ENCODE results near the gene LSAMP.

LSAMP gene

GRCh38 chr3:116445311-116445841 lies at the start of gene LSAMP:
TSS of gene LSAMP (minus strand) at chr3:116445487.
- DNase-seq, result peak; percentile 25

- no peak for DNase-seq
Measured at GRCh38 chr3:116492379-116492778, 47.1 kb upstream of the LSAMP start.

GRCh38 chr3:116483135-116483534 lies 37.8 kb upstream of the LSAMP start:
- DNase-seq, result peak; percentile 36

- DNase-seq, result no peak
Measured at GRCh38 chr3:116476691-116477090, 31.4 kb upstream of the LSAMP start.

- no peak for DNase-seq
Measured at GRCh38 chr3:116474801-116475200, 29.5 kb upstream of the LSAMP start.

DNA sequence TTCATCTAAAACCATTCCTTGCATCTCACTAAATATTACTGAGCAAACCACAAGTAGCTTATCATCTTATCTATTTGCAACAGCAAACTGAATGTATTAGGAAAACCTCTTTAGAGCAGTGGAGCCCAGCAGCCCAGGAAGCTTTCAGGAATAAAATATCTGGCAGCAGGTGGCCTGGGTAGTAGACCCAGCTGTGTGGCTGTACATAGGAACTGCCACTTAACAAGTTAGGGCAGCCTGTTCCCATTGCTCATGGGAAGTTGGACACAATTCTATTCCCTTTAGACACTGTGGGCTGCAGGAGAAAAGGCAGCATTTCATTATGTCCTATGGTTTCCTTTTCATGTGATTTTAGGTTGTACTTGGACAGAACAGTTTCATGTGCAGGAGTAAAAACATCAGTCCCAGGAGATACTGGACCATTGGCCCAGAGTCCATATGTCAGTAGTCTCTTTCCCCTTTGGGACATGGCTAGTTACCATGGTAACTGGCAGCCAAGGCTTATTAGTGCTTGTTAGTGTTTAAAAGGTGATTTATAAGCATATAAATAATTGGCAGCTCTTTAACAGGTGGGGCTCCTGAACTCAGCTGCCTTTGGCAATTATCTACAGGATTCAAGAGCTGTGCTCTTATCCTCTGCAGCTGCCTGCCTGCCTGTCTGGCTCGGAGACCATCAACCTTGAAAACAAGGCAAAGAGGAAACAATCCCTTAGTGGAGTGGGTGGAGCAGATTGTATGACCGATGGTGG lies 28.9 kb upstream of the LSAMP start:
- peak; percentile 97 for DNase-seq

DNA sequence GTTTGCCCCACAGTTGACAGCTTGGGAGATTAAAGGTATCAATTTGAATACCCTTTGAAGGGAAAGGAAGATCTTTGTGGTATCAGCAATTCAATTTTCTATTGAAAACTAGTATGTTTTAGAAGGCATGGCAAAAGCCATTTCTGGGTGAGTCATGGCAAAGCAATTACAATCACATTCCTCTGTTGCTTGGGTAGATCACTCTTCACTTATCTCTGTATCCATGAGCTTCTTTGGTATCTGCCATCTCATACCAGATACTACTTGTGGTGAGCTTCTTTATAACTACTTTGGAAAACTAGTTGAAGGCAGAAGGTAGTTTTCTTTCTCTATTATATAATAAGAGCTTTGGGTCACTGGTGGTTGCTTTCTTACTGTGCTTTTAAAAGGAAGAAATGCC lies 28.3 kb upstream of the LSAMP start:
- no peak for DNase-seq

- no peak for DNase-seq
Measured at GRCh38 chr3:116470605-116471197, 25.4 kb upstream of the LSAMP start.

- no peak for DNase-seq
Measured at GRCh38 chr3:116469546-116469945, 24.3 kb upstream of the LSAMP start.

DNA sequence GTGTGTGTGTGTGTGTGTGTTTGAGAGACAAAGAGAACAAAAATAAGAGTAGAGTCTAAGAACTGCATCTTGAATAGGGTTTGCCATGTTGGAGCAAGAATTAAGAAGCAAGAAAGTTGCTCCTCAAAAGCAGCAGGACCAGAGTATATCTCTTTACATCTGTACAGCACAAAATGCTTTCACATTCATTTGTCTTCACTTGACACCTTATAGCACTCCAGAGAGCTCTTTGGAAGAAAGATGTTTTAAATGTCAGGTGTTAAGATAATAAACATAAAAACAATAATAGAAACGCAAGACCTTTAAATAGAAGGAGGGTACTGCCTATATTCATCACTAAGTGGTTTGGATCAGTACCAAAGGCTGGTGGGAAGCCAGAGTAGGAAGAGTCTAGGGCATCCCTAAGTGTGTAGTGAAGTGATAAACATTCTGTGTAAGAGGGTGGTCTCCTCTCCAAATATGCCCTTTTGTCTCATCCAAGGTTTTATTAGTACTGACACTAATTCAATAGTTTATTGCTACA lies 19.1 kb upstream of the LSAMP start:
- DNase-seq, result no peak

DNA sequence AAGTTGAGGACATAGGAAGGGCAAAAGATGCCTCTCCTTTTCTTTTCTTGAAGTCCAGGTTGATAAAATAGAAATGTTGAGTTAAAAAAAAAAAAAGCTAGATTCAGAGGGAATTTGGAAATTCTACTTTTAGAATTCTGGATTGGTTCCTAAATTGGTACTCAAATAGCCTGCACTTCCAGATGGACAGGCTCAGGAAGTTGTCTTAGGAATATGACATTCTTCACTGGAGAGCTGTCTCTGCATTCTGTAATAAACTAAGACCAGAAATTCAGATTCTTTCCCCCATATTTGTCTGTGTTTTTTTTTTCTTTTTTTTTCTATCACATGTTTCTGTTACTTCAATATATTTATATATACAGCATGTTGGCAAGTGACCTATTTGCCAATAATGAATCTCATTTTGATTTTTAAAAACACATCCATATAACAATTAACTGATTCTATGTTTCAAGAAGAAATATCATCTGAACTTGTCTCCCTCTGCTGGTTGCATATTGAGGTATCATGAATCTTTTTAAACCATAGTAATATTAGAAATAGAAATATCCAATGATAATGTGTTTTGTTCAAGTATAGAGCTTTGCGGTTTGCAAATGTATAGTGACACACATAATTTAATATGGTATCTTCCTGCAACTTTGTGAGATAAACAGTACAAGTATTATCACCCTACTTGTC lies 8.5 kb upstream of the LSAMP start:
- DNase-seq, result no peak

DNA sequence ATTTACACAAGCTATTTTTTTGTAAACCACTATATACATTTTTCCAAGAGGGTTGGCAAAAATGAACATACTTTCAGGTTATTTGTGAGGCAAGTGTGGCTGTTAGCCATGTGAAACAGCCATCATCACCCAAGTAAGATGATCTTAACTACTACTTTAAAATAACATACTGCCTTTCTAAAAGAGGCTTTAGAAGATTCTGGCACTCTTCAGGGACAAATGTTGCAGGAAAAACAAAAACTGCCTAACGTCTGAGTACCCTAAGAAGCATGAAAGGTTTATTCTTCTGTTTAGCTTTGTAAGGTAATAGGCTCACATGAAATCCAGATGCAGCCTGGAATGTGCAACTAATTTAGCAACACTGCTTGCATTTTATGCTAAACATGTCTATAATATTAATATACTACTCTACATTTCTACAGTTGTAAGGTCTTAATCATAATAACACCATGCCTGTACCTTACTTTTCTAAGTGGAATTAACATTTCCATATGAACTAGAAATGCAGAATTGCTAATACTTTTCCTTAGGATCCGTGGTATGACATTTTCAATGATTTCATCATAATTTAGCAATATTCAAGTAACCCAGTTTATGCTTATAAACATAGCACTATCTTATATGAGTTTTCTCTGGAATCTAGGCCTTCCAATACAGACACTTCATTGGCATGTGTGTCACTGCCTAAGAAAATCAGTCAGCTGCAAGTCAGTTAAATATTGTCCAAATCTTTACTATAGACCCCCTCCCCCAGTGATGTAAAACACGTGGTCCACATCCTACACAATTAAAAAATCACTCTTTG lies 4.5 kb upstream of the LSAMP start:
- DNase-seq, result no peak

DNA sequence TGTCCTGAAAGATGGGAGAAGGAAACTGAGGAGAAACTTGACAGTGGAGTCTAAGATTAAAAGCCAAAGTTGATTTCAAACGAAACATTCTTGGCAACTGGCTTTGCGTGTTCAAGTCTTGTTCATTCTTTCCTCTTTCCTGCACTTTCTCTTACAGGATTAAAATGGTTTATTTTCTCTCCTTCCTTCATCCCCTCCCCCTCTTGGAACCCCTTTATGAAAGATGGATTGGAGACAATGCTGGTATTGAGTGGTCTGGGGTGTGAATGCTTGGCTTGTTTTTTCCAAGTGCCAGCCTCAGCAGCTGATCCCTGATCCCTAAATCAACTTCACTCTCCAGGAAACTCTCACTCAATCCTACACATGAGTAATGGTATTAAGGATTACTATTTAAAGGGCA lies 703 bp upstream of the LSAMP start:
- no peak for DNase-seq

GRCh38 chr3:116444819-116445310 lies 422 bp downstream of the LSAMP start:
- peak; percentile 36 for DNase-seq

DNA sequence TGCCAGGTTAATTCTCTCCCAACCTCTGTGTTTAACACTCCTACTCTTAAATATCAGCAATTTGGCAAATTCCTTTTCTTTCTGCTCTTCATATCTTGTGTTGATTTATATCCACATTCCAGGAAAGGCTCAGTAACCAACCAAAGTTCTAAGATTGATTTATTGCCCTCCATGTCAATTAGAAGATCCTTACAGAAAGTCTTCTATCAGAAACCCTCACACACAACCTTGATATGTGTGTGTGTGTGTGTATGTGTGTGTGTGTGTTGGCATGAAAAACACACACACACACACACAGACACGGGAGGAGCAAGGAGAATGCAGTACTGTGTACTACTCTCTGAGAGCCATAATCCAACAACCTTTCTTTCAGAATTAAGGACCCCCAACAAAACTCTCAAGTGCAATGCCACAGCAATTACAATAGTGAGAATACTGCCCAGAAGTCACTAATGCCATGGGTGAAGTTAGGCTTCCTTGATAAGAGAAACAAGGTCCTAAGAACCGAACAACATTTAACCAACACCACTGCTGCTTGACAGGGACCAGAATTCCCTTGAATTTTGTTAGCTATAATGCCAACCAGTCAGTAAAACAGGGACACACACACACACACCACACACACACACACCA lies 1.1 kb downstream of the LSAMP start:
- no peak for DNase-seq

DNA sequence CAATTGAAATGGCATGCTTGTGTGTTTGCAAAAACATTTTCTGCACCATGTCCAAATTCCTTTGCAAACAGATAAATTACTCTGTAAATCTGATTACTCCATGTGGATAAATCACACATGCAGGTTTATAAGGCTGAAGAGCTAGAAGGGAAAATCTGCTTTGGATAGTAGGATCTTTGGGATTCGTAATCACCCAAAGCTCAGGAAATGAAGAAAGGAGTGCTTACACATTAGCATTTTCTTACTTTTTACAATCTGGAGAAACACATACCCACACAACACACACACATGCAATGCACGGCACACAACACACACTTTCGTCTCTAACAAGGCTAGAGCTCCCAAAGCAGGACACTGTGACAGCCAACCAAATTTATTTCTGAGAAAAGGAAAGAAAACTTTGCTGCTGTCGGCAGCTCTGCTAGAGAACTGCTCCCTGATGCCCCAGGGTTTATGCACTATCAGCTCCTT lies 2.1 kb downstream of the LSAMP start:
- DNase-seq, result no peak

DNA sequence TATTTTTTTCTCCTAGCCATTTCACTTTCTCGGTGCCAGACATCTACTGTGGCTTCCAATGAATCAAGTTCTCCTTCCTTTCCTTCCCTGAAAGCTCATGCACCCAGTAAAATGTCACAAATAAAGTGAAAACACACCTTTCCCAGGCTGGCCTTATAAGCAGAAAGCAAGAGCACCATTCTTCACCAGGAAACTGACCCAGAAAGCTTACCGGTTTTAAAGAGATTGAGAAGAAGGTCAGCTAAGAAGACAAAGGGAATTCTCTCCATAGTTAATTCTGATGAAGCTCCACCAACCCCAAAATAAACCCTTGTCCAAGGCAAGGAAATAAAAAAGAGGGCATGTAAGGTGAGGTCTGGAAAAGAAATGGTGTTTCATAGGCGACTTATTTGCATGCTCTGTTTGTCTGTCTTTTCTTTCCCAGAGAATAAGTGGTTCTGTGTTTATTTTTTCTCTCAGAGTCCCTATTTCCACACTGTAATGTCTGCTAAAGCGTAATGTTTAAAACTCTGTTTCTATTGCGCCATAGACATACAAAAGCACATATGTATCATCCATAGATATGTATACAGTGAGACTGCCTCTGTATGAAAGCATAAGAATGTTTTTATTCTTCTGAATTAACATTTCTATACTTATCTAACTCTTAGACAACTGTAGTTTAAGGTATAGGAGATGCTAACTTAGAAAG lies 2.8 kb downstream of the LSAMP start:
- DNase-seq, result no peak

- no peak for DNase-seq
Measured at GRCh38 chr3:116441652-116442051, 3.6 kb downstream of the LSAMP start.

DNA sequence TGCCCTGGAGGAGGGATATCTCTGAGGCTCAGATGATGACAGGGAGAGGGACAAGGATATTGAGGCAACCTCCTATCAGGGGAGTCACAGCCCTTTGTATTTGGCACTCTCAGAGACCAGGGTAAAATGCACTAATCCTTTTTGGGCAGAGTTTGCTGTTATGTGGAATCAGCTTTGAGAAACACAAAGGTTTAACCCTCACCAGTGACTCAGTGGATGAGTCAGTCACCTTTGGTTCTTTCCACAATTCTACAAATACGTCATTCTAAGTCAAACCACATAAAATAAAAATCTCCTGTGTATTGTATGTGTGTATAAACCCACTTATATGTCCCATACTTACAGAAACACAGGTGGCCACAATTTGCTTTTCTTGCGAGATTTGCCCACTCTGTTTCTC lies 5.1 kb downstream of the LSAMP start:
- no peak for DNase-seq

- no peak for DNase-seq
Measured at GRCh38 chr3:116433552-116433951, 11.7 kb downstream of the LSAMP start.

DNA sequence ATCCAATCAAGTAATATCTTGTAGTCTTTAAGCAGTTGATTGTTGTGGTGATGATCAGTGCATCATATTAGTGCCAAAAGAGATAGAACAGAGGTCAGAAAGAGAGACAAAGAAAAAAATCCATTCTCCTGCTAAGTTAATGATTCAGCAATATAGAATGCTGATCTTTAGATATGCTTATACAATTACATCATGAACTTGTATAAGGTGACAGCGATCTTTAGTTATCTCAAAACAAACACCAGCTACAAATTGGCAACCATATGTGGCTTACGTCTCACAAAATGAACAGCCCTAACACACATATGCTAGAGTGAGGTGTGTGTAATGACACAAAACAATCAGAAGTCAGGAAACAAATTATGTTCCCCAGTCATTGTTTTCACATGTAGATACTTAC lies 12.5 kb downstream of the LSAMP start:
- no peak for DNase-seq
